SKM-1 (cell line): Measurements from ENCODE around the gene SPDEF.

Experiments
- DNase-seq: peaks from one replicate; lab custom pipeline; 2025; ENCODE audit not compliant: unreplicated experiment; lab: John Stamatoyannopoulos, UW

The SPDEF gene

DNA sequence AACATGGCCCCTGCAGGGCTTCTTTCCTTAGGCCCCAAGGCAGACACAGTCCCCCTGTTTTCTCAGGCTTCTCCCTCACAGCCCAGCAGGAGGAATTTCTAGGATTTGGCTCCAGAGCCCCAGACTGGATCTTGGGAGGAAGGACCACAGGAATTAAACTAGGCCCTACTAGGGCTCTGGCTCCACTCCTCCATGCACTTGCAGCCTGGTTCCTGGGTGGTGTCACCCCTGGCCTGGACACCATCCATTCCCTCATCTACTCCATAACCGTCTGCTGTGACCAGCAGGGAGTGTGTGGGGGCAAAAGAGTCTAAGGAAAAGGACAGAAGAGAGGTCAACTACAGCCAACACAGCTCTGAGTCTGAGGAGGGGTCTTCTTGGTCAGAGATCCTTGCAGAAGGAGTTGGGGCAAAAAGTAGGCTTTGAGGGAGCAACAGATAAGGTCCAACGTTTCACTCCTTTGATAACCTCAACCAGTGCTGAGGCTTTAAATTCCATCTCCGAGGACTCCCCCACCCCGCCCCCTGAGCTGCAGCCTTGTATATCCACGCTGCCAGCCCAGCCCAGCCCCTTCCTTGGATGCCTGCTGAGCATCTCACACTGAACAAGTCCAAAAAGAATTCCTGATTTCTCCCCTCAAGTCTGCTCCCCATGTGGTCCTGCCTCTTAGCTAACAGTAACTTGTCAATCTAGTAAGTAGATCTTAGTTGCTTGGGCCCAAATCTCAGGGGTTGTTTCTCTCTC, 27.9 kb upstream of the SPDEF start:
- no peak for DNase-seq

DNA sequence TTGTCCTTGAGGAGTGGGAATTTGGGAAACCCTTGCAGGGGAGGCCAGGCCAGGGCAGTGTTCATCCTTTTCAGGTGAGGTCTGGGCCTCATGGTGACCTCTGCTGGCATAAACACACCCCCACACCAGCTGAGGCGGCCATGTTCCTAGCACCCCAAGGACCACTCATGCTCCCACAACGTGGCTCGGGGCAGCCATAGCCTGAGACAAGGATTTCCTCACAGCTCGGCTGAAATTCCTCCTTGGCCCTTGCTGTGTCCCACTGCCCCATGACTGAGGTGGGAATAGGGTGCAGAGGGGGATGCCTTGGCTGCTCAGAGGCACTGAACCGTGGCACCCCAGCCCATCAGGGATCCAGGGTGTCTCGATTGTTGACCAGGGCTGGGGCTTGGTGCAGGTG, 27.3 kb upstream of the SPDEF start:
- no peak for DNase-seq

DNA sequence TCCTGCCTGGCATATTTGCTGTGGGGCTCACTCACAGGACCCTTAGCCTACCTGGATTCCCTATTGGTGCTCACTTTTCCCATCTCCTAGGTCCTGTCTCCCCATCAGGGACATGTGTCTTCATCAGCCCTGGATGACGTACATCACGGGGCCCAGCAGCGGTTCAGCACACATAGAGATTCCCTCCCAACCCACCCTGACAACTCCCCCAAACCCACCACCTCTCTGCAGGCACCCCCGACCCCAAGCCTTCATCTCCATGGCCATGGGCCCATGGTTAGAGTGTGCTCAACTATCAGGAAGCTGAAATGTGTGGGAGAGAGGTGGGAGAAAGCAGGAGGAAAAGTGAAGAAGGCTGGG, 25.4 kb upstream of the SPDEF start:
- no peak for DNase-seq

DNA sequence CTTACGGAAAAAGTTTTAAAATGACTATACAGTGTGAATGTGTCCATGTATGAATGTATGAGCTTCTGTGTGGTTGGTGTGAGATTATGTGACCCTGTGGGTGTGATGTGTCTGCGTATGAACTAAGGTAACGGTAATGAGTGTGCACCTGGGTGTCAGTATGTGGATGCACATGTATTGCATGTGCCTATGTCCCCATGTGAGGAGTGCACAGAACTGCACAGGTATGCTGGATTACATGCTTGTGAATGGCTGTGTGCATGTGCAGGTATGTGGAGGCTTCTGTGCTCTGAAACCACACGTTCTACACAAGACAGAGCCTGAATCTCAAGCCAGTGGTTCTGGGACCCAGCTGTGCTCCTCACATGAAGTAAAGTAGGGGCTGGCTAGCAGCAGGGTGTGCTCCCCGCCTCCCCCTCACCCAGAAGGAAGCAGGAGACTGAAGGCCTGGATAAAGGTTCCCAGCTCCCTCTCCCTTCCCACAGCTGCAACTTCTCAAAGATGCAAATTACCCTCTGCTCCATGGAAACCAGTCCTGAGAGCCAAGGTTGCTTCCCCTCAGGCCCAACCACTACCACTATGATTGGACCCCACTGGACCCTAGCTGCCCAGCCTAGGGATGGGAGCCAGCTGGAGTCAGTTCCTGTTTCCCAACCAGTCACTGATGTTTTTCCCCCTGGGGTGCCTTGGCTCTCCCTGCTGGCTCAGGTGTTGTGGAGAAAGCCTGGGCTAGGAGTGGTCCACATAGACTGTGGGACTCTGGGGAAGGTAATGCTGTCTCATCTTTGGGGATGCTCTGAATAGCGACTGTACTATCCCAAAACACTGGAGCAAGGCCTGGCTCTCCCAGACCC, 24.8 kb upstream of the SPDEF start:
- DNase-seq: no peak

DNA sequence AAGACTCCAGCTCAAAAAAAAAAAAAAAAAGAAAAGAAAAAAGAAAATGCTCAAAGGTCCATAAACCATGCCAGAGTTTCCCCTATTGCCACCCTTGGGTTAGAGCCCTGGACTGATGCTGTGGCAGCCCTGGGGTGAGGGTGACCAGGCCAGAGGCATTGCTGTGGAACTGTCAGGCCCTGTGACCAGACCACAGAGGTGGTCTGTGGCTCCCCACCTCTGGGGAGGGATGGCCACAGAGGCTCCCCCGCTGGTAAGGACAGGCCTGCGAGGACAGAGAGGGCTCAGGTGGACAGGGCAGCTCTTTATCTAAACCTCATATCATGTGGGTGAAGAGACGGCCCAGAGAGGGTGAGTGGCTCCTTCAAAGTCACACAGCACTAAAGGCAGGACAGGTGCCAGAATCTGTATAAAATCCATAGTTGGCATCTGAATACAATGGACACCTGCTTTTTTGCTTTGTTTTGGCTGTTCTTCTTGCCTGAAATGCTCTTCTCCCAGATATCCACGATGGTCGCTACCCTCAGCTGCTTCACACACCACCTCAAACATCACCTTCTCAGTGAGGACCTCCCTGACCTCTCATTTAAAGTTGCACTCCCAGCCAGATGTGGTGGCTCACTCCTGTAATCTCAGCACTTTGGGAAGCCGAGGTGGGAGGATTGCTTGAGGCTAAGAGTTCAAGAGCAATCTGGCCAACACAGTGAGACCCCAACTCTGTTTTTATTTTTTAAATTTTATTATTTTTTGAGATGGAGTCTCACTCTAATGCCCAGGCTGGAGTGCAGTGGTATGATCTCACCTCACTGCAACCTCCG, 22.5 kb upstream of the SPDEF start:
- DNase-seq: no peak

DNA sequence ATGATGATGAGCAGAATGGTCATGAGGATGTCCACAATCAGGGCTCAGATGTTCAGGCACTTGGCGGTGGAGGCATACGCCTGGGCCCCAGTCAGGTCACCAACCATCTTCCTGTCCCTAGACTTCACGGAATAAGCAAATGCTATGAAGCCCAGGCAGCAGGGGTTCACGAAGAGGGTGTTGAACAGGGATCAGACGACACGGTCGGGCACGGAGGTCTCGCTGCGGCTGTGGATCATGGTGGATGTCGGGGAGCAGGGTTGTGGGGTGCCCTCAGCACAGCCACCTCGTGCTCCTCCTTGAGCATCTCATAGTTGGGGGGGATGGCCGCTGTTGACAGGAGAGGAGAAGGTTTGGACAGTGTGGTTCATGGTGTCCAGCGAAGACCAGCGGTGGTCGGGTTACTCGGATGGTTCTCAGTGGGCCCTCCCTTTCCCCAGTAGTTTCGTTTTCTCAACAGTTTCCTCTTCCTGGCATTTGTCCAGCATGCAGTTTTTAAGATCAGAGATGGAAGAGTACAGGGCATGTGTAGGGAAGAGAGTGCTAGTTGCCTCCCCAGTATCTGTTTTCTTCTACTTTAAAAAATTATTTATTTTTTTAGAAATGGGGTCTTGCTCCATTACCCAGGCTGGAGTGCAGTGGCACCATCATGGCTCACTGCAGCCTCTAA, 20.3 kb upstream of the SPDEF start:
- DNase-seq: no peak

DNA sequence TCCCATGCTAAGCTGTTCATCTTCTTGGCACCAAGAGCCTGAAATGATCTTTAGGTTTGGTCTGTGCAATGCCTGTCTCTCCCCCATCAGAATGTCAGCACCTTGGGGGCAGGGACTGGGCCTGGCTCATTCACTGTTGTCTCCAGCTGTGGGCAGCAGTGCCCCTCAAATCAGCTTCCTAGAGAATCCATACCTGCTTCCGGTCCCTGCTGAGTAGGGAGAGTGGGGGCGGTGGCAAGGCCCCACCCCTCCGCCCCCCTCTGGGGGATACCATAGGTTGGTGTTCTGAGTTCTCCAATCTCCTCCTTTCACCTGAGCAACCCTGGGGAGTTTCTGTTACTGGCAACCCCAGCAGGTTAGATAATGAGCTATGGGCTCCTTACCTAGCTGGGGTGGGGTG, 19.2 kb upstream of the SPDEF start:
- DNase-seq: no peak

DNA sequence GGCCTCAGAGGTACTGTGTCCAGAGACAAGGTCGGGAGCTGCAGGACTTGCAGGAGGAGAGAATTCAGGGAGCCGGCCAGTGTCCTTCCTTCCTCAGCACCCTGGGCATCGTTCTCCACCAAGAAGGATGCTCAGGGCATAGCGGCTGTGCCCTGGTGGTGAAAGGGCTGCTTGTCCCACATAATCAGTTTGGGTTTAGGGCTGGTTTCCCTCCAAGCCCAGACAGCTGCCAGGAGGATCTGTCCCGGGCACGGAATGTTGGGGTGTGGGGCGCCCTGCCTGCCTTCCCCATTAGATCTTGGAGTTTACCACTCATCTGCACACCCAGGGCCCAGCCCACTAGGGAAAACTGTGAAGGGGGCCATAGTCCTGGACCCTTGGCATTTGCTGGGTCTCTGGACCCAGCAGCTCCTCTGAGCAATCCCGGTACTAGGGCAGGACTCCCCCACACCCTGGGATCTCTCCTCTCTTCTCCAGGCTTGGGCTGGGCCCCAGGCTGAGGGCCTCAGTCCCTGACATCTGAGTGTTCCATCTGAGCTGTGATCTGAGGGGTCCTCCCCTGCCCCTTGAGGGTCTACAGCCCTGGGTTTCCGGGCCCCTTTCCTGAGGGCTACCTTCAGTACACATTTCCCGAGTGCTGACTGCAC, 18.6 kb upstream of the SPDEF start:
- DNase-seq: no peak

DNA sequence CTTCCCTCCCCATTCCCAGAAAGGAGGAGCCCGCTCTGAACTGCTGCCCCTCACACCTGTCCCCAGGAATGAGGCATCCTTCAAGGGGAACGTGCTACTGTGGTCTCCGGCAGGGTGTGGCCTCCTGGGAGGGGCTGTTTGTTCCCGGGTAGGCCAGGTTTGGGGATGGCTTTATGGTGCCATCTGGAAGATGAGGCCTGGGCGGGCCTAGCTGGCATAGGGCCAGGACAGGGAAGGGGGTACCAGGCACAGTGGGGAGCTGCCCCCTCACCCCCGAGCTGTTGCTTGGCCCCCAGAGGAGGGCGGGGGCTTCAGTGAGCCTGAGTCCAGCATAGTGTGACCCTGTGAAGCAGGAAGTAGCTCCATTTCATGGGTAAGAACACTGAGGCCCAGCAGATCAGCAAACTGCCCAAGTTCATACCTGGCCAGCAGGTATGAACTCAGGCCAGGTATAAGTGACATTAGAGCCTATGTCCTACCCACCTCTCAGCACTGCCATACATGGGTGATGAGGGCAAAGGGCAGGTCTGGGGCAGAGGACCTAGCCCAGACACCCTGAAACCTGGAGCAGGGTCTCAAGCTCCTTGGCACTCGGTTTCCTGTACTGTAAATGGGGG, 17.5 kb upstream of the SPDEF start:
- DNase-seq: no peak

DNA sequence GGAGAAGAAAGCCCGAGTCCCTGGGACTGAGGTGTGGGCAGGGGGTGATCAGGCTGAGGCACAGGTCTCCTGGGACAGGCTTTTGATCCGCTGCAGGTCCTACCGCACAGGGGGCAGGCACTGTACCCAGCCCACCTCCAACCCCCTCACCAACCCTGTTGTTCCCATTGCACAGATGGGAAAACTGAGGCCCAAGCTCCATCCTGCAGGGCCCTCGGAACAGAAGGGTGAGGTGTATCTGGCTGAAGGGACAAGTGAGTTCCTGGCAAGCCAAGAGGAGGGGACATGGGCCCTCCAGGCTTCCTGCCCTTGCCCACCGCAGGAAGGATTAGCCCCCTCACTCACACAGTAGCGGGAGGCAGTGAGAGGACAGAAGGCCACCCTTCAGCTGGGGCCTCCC, 16.5 kb upstream of the SPDEF start:
- DNase-seq: no peak

DNA sequence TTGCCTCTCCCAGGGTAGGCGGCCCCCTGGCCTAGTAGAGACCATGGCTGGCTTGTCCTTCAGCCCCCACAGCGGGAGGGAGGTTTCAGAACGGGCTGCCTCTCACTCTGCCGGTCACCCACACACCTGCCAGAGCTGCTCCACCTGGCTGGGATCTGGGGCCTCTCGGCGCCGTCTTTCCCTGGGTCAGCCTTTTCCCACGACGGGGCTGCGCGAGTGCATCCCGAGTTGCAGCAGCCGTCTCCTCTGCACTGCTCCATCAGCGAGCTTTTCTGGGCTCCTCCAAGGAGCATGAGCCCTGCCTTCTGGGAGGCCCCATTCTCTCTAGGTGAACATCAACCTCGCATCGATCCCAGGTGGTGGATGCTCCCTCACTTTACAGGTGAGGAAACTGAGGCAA, 15.9 kb upstream of the SPDEF start:
- no peak for DNase-seq

DNA sequence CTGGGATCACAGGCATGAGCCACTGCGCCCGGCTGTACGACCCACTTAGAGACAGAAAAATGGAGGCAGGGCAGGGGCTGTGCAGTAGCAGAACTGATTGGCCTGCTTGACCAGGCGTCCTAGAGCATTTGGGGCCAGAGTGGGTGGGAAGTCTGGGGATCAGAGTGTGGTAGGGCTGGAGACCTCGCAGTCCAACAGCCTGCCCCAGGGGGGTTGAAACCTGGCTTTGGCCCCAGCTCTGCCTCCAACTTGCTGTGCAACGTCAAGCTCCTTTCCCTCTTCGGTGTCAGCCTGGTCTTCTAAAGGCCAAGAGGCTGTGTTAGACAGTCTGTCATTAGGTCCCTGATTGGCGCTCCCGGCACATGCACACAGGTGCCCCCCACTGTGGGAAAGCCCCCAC, 15.3 kb upstream of the SPDEF start:
- no peak for DNase-seq

DNA sequence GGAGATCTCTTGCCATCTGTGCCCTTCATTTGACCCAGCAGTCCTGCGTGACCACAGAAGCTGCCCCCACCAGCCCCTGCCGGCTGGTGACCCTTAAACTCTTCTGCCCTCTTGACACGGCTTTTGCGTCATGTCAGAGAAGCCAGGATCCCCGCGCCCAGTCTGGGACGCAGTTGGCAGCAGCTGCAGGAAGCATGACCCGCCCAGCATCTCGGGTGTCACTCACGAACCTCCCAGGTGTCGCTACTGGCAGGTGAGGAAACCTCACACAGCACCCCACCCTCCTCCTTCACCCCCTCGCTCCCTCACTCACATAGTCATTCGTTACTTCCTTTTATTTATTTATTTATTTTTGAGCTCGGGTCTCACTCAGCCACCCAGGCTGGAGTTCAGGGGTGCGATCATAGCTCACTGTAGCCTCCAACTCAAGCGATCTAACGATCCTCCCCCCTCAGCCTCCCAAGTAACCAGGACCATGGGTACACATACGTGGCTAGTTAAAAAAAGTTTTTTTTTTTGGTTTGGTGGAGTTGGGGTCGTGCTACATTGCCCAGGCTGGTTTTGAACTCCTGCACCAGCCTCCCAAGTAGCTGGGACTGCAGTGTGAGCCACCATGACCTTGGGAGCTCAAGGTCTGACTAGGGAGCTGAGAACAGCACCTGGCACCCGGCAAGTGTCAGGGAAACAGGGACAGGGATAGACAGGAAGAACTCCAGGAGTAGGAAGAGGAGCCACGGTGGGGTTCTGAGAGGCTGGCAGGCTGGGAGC, 14.1 kb upstream of the SPDEF start:
- no peak for DNase-seq

DNA sequence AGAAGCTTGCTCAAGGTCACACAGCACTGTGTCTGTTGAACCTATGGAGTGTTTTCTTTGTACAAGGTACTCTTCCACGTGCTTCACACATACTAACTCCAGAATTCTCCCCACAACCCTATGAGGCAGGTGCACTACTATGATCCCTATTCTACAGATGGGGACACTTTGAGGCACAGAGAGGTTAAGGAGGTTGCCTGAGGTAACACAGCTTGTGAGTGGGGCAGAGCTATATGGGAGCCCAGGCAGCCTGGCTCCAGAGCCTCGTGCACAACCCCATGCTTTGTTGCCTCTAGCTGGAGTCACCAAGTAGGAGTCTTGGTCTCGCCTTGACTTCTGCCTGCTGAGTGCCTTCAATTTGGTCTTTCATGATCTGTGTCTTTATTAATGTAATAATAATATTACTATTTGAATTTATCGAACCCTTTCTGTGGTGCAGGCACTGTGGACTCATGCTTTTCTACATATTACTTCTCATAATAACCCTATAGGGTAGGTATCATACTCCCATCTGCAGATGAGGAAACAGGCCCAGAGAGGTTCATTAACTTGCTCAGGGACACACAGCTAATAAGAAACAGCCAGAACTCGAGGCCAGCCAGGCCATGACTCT, 13.3 kb upstream of the SPDEF start:
- DNase-seq: no peak

DNA sequence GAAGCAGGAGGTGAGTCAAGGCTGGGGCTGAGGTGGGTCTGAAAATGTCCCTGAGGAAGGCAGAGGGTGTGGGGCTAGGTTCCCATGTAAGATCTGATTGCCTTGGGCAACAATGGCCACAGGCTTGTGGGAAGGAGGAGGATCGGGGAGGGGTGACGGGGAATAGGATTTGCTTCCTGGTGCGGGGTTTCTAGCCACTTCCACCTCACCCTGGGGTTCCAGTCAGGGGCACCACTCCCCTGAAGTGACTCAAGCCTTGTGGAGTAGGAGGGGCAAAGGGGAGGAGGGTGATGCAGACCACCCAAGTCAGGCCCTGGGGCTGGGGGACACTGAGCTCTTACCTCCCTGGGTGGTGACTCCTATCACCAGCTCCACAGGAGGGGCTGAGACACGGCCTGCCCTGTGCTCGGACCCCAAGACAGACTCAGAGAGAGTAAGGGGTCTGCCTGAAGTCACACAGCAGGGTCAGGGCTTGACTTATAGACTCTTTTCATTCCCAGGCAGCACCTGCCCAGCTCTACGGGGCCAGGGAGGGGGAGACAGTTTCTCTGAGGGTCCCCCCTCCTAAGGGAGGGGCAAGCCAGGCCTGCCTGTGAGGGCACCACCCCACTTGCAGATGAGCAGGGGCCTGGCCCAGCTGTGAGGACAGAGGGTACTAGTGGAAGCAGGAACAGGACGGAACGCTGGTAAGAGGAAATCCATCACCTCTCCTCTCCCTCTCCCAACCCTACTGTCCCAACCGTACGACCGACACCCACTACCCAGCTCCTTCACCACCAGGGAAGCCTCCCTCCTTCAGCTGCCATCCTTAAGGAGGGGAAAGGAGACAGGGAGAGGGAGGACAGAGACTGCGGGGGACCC, 12.4 kb upstream of the SPDEF start:
- DNase-seq: no peak

DNA sequence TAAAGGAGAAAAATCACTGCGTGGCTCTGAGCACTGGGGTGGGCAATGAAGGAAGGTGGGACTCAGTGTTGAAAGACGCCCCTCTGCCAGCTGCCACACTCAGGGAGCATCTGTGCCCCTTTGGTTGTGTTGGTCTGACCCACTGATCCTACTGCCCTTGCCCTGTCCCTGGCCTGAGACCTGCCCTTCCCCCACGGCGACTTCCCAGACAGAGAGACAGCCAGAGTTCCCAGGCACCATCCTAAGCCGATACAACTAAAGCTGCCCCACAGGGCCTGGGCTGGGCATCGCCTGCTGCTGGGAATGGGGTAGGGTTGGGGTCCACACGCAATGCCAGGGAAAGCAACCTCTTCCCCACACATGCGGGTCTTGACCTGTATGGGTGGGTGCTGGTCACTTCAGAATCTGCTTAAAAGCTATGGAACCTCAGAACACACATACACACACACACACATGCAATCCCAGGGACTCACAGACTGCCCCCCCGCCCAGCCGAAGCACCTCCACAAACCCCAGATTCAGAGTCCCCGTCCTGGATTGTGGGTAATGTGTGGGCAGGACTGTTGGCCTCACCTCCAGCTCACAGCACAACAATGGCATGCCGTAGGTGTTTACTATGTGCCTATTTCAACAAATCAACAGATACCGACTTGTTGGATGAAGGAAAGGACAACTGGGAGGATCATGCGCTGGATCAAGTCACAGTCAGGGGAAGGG, 10.9 kb upstream of the SPDEF start:
- DNase-seq: no peak

DNA sequence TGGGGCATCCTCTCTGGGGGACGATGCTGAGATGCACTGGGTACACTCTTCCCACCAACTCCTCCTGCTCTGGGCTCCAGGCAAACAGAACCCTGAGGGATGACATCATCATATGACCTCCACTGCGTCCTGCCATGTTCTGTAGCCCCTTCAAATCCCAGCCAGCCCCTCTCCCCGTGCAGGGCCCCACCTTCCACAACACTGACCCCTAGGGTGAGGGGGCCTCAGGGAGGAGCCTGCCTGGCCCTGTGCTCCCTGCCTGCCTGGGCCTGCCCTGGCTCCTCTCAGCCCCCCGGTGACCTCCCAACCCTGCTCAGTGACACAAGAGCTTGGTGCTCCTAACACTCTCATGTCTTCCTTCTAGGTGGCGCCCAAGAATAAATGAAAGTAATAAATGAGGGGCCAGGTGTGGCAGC, 9.6 kb upstream of the SPDEF start:
- DNase-seq: no peak

DNA sequence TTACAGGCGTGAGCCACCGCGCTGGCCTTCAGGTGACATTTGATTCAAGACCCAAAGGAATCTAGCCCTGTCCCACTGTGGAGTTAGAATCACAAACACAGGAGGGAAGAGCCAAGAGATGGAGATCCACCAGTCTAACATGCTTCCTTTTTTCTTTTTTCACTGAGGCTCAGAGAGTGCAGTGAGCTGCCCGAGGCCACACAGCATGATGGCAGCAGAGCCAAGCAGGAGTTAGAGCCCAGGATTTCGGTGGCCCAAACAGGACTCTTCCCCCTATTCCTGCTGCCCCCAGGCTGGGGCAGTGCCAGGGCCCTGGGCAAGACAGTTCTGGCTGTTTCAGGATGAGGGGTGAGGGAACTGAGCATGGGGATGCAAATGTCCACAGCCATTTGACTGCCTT, 8.1 kb upstream of the SPDEF start:
- DNase-seq: no peak
